GM12874 (cell line): ENCODE results near the gene MAGI2.
A peak's percentile ranks its signal among the peaks of the same experiment; 100 is the strongest.

Experiments
- CTCF ChIP-seq: IDR thresholded peaks from 2 replicates; pipeline ENCODE4 v1.5.1; 2011; ENCODE audit warnings: low read depth, mild to moderate bottlenecking, control low read depth, low read length, moderate library complexity; ENCODE audit not compliant: insufficient read depth

Gene MAGI2

GRCh38 chr7:78141522-78142281 is 1311.8 kb downstream of the MAGI2 start:
- no peak for TF ChIP-seq CTCF

DNA sequence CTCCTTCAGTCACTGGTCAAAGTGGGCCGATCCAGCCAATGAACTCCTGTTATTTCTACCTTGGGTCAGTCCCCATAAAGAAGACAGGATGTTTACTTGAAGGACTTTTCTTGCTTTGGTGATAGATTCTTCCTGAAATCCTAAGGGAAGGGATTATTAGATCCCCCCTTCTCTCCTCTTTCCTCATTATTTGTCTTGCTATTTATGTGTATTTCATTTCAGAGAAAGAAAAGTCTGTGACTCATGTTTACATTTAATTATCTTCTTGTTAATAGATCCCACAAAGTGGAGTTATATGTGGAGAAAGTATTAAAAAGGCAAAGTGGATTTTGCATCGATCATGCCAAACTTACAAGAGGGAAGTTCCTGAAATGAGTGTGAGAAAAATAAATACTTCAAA is 1313.4 kb downstream of the MAGI2 start:
- TF ChIP-seq CTCF = no peak

GRCh38 chr7:78139335-78139734 is 1314.1 kb downstream of the MAGI2 start:
- no peak for TF ChIP-seq CTCF

- TF ChIP-seq CTCF = no peak
Measured at GRCh38 chr7:78134774-78135173, 1318.7 kb downstream of the MAGI2 start.

DNA sequence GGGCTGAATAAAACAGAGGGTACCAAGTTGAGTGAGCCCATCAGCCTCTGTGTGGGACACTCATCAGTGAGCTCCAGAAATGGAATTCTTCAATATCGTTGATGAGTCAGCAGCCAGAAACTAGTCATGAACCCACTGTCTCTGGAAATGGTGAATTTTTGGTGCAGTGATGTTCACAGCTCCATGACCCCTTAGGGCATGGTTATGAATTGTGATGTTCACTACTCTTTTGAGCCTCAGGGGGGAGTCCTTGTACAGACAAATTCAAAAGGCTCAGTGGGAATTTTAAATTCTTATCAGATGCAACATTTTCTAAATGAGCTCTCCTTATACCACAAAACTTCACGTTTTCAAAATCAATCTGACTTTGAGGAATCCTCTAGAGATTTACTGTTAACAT is 1319.2 kb downstream of the MAGI2 start:
- TF ChIP-seq CTCF = peak; percentile 36; the same call in 1 of the 2 replicates

- no peak for TF ChIP-seq CTCF
Measured at GRCh38 chr7:78130446-78131215, 1322.8 kb downstream of the MAGI2 start.

DNA sequence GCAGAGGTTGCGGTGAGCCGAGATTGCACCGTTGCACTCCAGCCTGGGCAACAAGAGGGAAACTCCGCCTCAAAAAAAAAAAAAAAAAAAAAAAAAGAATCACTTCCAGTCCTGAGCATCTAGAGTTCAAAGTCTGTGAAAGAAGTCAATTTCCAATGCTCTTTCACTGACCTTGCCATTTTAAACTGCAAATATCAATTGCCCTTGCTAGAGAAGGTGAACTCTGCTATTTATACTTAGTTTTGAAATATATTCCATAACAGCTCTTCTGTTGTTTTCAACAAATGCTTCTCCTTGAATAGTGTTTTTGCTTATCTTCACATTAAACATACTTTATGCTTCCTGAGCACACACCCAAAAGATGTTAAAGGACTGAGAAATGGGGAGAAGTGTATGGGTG is 1323.6 kb downstream of the MAGI2 start:
- TF ChIP-seq CTCF = no peak
